Measurements from ENCODE around the gene LPP. TPM values are rescaled to one million over a fixed set of nuclear protein-coding genes. Genes with fewer than 3 reads are reported as not detected.

LPP gene
- total RNA-seq, 1 experiment from 2014 or later, result 148 TPM

- POLR2A ChIA-PET (ENCODE audit: unreplicated experiment), result no interaction called here
- Histone ChIP-seq H3K9me3 (ENCODE audit: insufficient read depth, low read depth) (no peaks in the 10 kb centered on the region), H2AFZ (no peak overlapping the region), H3K4me1 (replicated peaks; ENCODE audit: insufficient read depth) (no peaks in the 10 kb centered on the region), H3K4me2 (no peak overlapping the region), H3K36me3 (ENCODE audit: low read depth) (no peaks in the 10 kb centered on the region), H3K4me3 (no peak overlapping the region), H3K79me2 (ENCODE audit: low read depth) (no peaks in the 10 kb centered on the region), H3K27me3 (ENCODE audit: insufficient read depth, low read depth) (no peaks in the 10 kb centered on the region), H3F3A (ENCODE audit: insufficient read depth, low read depth) (no peaks in the 10 kb centered on the region; the same call in 1 of the 2 replicates), H3K9me2 (ENCODE audit: insufficient read depth) (no peaks in the 10 kb centered on the region), H3K27ac (no peak overlapping the region), H4K20me1 (ENCODE audit: insufficient read depth) (no peaks in the 10 kb centered on the region)
- BruUV-seq (replicated peaks), result no TSS peak
- CTCF ChIA-PET, result no interaction called here
- TF ChIP-seq CTCF (conservative IDR thresholded peaks at IDR 0.05) (no peak), EZH2 (IDR thresholded peaks at IDR 0.05; ENCODE audit: low read depth) (no peak)
- DNase-seq, result no peak
- intact Hi-C loops (cut with micrococcal nuclease; ENCODE audit: unreplicated experiment), result no loop called here
Observed at GRCh38 chr3:188137051-188137450, 16.9 kb upstream of the LPP start.

- CTCF ChIA-PET, result no interaction called here
- Histone ChIP-seq H3K36me3 (ENCODE audit: low read depth) (no peaks in the 10 kb centered on the region), H3K27ac (no peak overlapping the region)
Observed at GRCh38 chr3:188139466-188139865, 14.5 kb upstream of the LPP start.

GRCh38 chr3:188146219-188146618 is 7.7 kb upstream of the LPP start:
- no peak for TF ChIP-seq EZH2 (IDR thresholded peaks at IDR 0.05; ENCODE audit: low read depth)
- TF ChIP-seq CTCF (conservative IDR thresholded peaks at IDR 0.05), result no peak
- Histone ChIP-seq H3K27me3 (ENCODE audit: insufficient read depth, low read depth) (no peaks in the 10 kb centered on the region), H3K9me2 (ENCODE audit: insufficient read depth) (no peaks in the 10 kb centered on the region), H3K79me2 (ENCODE audit: low read depth) (no peaks in the 10 kb centered on the region), H3K36me3 (ENCODE audit: low read depth) (no peaks in the 10 kb centered on the region), H3K4me1 (replicated peaks; ENCODE audit: insufficient read depth) (no peaks in the 10 kb centered on the region), H2AFZ (no peak overlapping the region), H3K9me3 (ENCODE audit: insufficient read depth, low read depth) (0 out of 2 replicates have a peak, but pooled peaks cover 6% of the 10 kb centered on the region), H4K20me1 (ENCODE audit: insufficient read depth) (no peaks in the 10 kb centered on the region), H3K4me2 (no peak overlapping the region), H3K4me3 (no peak overlapping the region), H3K27ac (no peak overlapping the region), H3F3A (ENCODE audit: insufficient read depth, low read depth) (no peaks in the 10 kb centered on the region; the same call in 1 of the 2 replicates)
- intact Hi-C loops (cut with micrococcal nuclease; ENCODE audit: unreplicated experiment), result no loop called here
- CTCF ChIA-PET, result no interaction called here
- no TSS peak for BruUV-seq (replicated peaks)
- POLR2A ChIA-PET (ENCODE audit: unreplicated experiment), result no interaction called here
- DNase-seq, result peak in 1 of 2 experiments; percentile 32

More at GRCh38 chr3:188139466-188139865, 14.5 kb upstream of the LPP start:
- no TSS peak for BruUV-seq (replicated peaks)
- POLR2A ChIA-PET (ENCODE audit: unreplicated experiment), result interaction anchor here (0.5 to 0.6 kb wide), 2 partner anchors 11 to 13 kb away, joined by 3 read pairs; no protein-coding TSS in a partner anchor
- H3K4me3 ChIP-seq, result no peak overlapping the region
- no peak overlapping the region for H3K4me2 ChIP-seq
- DNase-seq, result peak in 1 of 2 experiments; percentile 17
- H3K79me2 ChIP-seq (ENCODE audit: low read depth), result no peaks in the 10 kb centered on the region
- H4K20me1 ChIP-seq (ENCODE audit: insufficient read depth), result no peaks in the 10 kb centered on the region
- H2AFZ ChIP-seq, result no peak overlapping the region
- no peak for TF ChIP-seq CTCF (conservative IDR thresholded peaks at IDR 0.05)
- TF ChIP-seq EZH2 (IDR thresholded peaks at IDR 0.05; ENCODE audit: low read depth), result no peak
- no peaks in the 10 kb centered on the region for H3K9me2 ChIP-seq (ENCODE audit: insufficient read depth)
- H3K4me1 ChIP-seq (replicated peaks; ENCODE audit: insufficient read depth), result no peaks in the 10 kb centered on the region
- H3K9me3 ChIP-seq (ENCODE audit: insufficient read depth, low read depth), result no peaks in the 10 kb centered on the region
- intact Hi-C loops (cut with micrococcal nuclease; ENCODE audit: unreplicated experiment), result no loop called here
- no peaks in the 10 kb centered on the region; the same call in 1 of the 2 replicates for H3F3A ChIP-seq (ENCODE audit: insufficient read depth, low read depth)
- H3K27me3 ChIP-seq (ENCODE audit: insufficient read depth, low read depth), result no peaks in the 10 kb centered on the region

All from PC-9 (cell line).